HG03060 (cell line): ENCODE results near the gene LILRA2.
"Not testable (repeated sequence)": the region's sequence is repeated elsewhere in the genome, so short reads cannot be mapped to it uniquely, and the experiment has no call there.

Source experiments
- ATAC-seq: cut with Tn5 transposase; IDR thresholded peaks from one replicate; pipeline ENCODE4 v1.9.1; 2021; ENCODE audit warnings: low read depth, moderate number of reproducible peaks; ENCODE audit not compliant: unreplicated experiment

The LILRA2 gene

DNA sequence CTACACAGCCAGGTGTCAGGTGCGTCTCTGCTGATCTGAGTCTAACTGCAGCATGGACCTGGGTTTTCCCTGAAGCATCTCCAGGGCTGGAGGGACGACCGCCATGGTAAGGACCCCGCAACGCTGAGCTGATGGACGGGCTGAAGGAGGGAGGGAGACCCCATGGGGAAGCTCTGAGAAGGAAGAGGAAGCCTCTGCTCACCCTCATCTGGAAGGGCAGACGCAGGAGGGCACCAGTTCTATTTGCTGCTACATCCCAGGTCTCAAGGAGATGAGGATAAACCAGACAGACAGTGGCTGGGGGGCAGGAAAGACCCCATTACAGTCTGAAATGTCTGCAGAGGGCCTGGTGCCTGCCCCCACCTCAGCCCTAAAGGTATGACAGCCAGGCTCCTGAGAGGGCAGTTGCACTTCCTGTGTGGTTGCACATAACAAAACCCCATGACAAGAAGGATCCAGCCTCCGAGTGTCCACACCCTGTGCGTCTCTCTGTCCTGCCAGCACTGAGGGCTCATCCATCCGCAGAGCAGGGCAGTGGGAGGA, at the start of gene LILRA2:
Gene LILRA2 (plus strand): TSS at position 461 of the 543 bp plus-strand sequence. CDS start 89 bp downstream, outside the sequence.
- no peak for ATAC-seq

DNA sequence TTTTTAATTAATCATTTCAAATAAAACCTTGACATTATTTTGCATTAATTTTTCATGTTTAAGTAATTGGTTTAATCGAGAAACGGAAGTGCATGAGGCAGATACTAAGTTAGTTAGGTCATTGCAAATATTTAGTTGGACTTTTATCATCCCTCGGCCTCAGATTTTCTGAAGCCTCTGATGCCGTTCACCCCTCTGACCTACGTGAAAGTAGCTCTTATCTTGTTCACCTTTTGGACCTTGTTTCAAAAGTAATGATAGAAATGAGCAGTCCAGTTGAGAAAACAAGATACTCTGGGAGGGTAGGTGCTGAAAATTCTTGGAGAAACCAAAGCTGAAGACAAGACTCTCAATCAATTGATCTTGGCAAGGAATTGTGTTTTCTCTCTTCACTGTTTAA, 48.0 kb upstream of the LILRA2 start:
- ATAC-seq, result no peak

DNA sequence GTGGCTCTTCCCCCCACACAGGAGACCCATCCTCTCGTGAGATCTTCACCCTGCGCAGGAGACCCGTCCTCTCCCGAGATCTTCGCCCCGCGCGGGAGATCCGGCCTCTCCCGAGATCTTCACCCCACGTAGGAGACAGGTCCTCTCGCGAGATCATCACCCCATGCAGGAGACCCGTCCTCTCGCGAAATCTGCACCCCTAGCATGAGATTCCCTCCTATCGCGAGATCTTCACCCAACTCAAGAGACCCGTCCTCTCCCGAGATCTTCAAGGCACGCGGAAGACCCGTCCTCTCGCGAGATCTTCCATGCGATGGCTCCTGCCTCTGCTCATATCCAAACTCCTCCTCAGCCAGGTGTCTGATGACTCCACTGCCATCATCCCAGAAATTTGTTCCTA, 46.6 kb upstream of the LILRA2 start:
- ATAC-seq, result no peak

DNA sequence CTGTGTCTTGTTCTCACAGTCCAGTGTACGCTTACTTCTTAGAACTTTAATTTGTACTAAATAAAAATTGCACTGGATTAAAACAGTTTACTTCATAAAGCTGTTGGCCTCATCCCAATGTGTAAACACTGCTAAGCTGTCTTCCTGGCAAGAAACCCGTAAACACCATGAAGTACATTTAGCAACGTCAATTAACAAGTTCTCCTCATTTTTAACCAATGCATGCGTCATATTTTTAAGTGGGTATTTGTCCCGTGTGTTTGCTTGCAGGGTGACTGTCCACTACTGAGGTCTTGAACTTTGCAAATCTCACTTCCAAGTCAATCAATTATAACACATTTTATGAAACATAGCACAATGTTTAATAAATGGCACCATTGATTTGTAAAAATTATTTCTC, 42.7 kb upstream of the LILRA2 start:
- no peak for ATAC-seq

DNA sequence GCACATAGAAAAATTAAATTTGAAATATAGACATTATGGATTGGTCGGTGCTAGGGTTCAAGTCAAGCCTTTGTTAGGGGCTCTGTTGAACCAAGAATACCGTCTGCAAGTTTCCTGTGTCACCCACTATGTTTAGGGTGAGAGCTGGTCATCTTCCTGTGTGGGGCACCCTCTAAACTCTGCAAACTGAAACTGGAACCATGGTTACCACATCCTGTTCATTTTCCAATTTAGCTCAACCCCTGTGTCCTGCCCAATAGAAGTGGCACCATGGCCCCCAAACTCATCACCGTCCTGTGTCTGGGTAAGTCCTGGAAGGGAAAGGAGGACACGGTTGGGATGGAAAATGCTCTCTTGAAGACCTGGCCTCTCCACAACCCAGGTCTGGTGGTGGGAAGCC, 41.1 kb upstream of the LILRA2 start:
- no peak for ATAC-seq

DNA sequence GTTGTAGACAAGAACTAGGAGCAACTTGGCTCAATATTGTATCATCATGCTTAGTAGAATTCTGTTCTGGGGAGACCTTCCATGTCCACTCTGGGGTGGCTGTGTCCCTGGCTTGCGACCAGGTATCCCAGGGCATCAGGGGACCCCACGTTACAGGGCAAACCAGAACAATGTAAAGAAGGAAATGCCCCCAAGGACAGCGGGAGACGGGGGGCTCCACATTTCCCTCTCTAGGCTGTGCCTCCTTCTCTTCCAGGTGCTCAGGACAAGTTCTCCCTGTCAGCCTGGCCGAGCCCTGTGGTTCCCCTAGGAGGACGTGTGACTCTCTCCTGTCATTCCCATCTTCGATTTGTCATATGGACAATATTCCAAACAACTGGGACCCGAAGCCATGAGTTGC, 40.1 kb upstream of the LILRA2 start:
- ATAC-seq, result no peak

DNA sequence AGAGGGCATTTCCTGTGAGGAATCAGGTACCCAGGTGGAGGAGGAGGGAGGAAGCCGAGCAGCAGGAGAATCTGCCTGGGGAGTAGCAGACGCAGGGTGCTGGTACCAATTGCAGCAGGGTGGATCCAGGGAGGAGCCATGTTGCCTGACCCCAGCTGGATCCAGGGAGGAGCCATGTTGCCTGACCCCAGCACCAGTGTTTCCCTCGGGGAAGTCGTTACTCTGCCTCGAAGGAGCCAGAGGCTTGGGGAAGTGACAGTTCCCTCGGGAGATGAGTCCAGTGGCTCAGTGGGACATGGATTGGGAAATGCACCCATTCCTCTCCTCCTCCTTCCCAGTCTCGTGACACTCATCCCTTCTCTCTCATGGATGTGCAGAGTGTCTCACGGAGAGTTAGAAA, 39.4 kb upstream of the LILRA2 start:
- no peak for ATAC-seq

DNA sequence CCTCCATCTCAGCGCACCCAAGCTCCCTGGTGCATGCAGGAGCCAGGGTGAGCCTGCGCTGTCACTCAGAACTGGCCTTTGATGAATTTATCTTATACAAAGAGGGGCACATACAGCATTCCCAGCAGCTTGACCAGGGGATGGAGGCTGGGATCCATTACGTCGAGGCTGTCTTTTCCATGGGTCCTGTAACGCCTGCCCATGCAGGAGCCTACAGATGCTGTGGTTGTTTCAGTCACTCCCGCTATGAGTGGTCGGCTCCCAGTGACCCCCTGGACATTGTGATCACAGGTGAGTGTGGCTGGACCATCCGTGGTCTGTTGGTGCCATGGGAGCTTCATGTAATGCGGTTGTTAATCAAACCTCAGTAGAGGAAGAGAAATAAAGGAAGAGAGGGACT, 38.0 kb upstream of the LILRA2 start:
- no peak for ATAC-seq

DNA sequence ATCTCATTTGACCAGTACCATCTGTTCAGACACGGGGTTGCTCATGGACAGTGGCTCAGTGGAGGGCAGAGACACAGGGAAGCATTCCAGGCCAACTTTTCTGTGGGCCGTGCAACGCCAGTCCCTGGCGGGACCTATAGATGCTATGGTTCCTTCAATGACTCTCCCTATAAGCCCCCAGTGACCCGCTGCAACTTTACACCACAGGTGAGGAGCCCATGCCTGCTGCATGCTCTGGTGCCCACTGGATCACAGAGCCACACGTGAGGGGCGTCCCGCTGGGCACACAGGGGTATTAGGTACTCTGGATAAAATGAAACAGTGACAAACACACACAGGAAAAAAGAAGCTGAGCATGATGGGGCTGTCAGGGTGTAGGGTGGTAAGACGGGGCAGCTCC, 36.6 kb upstream of the LILRA2 start:
- ATAC-seq, result no peak

DNA sequence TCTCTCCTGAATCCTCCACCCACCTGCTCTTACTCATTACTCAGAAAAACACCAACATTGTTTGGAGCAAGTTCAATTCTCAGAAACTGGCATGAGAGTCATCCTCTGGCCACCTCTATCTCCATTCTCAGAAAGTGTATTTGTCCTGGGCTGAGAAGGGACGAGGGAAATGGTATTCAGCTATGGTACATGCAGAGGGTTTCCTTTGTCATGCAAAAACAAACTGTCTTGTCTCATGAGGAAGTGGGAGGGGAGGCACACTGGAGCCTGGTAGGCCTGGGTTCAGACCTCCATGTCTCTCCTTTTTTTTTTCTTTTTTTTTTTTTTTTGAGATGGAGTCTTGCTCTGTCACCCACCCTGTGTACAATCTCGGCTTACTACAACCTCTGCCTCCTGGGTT, 31.9 kb upstream of the LILRA2 start:
- ATAC-seq, result no peak

DNA sequence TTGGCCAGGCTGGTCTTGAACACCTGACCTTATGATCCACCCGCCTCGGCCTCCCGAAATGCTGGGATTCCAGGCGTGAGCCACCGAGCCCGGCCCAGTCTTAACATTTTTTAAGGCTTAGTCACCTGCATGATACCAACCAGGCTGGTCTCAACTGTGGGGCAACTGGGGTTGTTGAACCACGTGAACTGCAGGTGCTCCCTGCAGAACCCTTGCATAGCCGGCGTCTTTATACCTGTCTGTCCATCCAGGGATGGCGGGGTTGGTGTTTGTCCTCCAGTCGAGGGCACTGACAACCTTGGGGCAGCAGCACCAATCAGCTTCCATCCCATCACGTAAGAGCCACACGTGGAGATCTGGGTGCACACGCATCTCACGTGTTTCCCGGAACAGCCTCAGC, 24.8 kb upstream of the LILRA2 start:
- ATAC-seq, result no peak

DNA sequence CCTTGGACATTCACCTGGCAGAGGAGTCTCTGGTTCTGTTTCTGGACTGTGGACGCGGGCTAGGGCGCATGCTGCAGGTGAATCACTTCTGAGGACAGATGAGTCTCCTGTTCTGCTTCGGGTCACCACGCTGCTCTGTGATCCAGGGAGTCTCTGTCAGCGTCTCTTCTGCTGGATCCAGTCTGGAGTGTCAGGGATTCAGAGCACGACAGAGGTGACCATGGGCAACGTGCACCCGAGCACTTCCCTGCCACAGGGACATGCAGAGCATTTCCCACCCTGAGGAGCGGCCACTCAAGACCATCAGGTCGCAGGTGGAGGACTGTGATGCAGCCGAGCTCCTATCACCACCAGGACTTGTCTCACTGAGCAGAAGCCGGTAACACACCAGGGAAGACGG, 24.4 kb upstream of the LILRA2 start:
- no peak for ATAC-seq

DNA sequence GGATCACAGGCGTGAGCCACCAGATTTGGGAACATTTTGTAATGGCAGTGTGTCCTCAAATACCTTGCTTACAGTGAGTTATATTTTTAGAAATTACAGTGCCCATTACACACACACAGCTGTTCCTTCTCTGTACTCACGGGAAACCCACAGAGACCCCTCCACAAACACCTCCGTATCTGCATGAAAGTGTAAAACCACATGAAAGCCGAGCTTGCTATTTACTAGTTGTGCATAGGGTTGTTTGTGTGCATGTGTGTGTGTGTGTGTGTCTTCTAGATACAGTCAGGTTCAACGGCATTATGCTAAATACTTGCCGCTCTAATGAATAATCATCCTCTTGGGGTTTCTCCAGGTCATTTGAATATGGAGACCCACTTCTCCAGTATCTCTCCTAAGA, 22.3 kb upstream of the LILRA2 start:
- ATAC-seq, result no peak

DNA sequence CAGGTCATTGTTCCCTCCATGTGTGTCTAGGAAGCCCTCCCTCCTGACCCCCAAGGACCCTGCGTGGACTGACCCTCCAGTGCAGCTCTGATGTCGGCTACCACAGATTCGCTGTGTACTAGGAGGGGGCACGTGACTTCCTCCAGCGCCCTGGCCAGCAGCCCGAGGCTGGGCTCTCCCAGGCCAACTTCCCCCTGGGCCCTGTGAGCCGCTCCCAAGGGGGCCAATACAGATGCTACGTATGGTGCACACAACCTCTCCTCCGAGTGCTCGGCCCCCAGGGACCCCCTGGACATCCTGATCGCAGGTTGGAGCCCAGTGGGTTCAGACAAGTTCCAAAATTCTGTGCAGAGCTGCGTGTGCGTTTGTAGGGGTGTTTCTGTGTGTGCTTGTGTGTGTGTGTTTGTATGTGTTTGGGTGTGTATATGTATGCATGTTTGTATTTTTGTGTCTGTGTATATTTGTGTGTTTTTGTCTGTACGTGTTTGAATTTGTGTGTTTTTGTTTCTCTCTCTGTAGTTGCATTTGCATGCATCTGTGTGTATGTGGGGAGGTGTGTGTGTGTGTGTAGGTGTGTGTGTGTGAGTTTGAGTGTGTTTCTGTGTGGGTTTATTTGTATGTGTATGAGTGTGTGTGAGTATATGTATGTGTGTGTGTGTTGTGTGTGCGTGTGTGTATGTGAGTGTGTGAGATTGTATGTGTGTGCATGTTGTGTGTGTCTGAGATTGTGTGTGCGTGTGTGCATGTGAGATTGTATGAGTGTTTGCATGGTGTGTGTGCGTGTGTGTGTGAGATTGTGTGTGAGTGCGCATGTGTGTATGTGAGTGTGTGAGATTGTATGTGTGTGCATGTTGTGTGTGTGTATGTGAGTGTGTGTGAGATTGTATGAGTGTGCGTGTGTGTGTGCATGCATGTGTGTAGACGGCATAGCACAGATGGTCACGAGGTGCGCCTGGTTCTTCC, 21.4 kb upstream of the LILRA2 start:
- no peak for ATAC-seq

DNA sequence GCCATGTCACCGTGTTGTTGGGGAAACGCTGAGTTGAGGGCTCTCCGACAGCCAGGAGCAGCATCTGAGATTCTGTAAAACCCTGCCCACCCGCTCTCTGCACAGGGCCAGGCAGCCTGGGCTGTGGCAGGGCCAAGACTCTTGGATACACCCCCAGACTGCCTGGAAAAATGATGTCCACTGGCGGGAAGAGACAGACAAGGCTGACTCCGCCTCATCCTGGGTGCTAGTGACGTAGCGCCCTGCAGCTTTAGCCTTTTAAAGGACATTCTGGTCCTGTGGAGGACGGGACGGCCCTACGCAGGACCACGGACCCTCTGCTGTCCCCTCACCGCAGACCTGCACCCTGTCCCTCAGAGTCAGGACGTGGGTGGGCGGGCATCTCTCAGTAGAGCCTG, 20.7 kb upstream of the LILRA2 start:
- no peak for ATAC-seq

DNA sequence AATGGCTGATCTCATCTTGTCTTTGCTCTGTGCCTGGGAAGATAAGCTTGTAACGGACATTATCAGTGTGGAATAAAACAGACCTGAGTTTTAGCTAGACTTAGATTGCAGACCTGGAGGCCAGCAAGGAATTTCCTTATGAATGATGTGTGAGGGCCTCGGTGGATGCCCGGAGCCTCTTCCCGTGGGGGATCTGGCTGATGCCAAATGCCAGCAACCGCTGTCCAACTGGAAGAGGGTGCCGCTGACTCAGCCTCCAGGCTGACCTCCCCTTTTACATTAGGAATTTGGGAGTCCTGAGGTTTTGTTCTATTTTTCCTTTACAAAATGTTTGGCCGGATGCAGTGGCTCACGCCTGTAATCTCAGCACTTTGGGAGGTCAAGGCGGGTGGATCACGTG, 19.6 kb upstream of the LILRA2 start:
- ATAC-seq, result no peak

DNA sequence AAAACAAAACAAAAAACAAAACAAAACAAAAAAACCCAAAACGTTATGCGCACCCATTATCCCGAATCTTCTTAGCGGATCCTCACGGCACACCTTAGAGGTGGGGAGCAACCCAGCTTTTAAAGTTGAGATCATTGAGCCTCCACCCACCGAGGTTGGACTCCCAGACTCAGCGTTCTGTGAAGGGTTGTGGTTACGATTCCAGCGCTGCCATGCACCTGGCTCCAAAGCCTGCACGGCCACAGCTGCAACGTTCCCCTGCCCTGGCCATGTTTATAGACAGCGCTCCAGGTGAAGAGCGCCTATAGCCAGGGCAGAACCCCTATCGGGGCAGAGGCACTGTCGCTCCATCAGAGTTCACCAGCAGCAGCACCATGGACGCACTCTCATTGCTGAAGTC, 18.7 kb upstream of the LILRA2 start:
- ATAC-seq, result no peak

DNA sequence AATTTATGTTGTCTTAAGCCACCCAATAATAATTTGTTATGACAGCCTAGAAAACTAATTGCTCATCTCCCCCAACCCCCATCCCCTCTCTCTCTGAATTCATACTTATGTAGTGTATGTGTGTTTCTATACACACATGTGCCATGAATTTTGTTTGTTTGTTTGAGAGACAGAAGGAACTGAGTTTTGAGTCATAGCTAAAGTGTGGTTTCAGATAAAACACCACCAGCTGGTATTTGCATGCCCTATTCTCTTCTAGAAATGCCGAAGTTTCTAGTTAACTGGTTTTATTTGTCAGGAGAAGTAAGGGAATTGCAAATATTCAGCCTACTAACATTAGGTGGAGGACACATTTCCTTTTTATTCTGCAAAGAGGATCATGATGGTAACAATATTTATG, 17.4 kb upstream of the LILRA2 start:
- no peak for ATAC-seq

DNA sequence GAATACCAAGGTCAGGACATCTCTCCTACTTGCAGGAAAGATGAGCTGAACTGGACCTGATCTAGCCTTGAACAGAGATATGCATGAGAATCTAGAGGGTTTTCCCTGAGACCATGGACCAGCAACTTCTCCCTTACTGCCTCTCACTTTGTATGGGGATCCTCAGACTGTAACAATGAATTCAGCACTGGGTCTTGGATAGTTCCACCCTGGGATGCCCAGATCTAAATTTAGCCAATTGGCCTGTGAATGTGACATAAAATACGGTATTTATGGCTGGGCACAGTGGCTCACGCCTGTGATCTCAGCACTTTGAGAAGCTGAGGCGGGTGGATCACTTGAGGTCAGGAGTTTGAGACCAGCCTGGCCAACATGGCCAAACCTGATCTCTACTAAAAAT, 15.3 kb upstream of the LILRA2 start:
- no peak for ATAC-seq

DNA sequence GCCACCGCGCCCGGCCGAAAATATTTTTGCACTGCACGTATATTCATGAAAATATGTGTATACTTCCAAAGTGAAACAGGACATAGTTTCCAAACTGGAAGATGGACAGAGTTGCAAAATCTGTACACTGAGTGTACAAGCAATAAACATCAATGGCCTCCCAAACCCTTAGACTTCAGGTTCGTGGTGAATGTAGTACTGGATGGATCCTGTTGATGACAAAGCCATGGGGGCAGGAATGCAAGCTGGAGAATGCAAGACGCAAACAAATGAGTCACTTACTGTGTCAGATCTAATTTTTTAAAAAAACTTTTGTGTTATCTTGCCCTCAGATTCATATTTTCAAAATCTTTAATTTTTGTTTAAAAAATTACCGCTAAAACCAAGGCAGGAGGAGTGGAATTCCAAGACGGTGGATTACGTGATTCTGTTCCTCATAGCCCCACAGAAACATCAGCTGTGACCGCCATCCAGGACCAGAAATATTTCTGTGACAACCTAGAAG, 12.7 kb upstream of the LILRA2 start:
- ATAC-seq, result no peak

DNA sequence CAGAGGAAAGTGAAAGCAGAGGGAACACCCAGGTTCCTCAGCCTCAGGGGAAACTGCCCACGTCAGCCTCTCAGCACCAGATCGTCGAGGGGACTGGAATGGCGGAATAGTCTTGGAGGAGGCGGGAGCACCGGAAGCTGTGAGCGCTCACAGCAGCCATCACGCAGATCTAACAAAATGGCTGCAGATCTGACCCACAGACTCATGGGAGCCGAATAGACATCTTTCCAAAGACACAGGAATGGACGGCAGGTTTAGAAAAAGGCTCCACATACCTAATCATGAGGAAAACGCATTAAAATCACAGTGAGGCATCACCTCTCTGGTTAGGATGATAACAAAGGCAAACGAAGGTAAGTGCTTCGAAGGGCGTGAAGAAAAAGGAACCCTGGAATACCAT, 11.8 kb upstream of the LILRA2 start:
- ATAC-seq, result no peak

DNA sequence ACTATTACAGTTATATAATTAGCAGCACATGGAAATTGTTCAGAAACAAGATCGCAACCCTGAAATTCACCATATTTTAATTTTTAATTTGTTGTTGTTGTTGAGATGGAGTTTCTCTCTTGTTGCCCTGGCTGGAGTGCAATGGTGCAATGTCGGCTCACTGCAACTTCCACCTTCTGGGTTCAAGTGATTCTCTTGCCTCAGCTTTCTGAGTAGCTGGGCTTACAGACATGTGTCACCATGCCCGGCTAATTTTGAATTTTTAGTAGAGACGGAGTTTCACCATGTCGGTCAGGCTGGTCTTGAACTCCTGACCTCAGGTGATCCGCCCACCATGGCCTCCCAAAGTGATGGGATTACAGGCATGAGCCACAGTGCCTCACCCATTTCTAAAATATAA, 10.4 kb upstream of the LILRA2 start:
- not testable (repeated sequence) for ATAC-seq
